Measurements from ENCODE around the gene CXCL11. TPM values are rescaled to one million over a fixed set of nuclear protein-coding genes. Genes with fewer than 3 reads are reported as not detected.

Gene CXCL11
- total RNA-seq, 1 experiment from 2014 or later: not detected

DNA sequence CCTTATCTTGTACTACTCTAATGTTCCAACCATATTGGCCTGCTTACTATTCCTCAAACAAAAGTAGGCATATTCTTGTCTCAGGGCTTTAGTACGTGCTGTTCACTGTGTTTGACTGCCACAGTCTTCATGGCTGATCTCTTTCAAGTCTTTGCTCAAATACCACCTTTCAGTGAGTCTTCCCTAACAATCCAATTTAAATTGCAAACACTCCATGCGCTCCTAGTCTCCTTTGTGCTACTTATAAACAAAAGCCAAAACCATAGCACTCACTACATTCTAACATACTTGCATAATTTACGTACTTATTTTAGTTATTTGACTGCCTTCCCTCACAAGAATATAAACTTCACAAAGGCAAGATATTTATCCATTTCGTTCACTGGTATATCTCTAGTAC, 36.9 kb upstream of the CXCL11 start:
- Histone ChIP-seq H3K4me1 (no peaks in the 10 kb centered on the region), H3K27me3 (replicated peaks; ENCODE audit: control insufficient read depth, insufficient read depth, low read length) (no peaks in the 10 kb centered on the region), H3K36me3 (ENCODE audit: control insufficient read depth, insufficient read depth, low read length) (no peaks in the 10 kb centered on the region), H3K4me3 (ENCODE audit: low read depth, low read length) (no peak overlapping the region), H3K9me3 (no peaks in the 10 kb centered on the region)
- ChIA-PET POLR2A (no interaction called here), CTCF (no interaction called here)
- Mint-ChIP-seq H3K4me3 (ENCODE audit: unreplicated experiment) (no peak overlapping the region), H3K27ac (ENCODE audit: unreplicated experiment) (no peak overlapping the region), H3K27me3 (ENCODE audit: insufficient read depth, unreplicated experiment) (no peaks in the 10 kb centered on the region), H3K9me3 (ENCODE audit: unreplicated experiment) (no peaks in the 10 kb centered on the region), H3K4me1 (ENCODE audit: low read depth, unreplicated experiment) (no peaks in the 10 kb centered on the region), H3K36me3 (ENCODE audit: insufficient read depth, unreplicated experiment) (no peaks in the 10 kb centered on the region)
- no TSS peak for BruUV-seq (replicated peaks)
- intact Hi-C loops (cut with micrococcal nuclease; ENCODE audit: unreplicated experiment): no loop called here
- no peak for DNase-seq
- TF ChIP-seq, protein P1, sequence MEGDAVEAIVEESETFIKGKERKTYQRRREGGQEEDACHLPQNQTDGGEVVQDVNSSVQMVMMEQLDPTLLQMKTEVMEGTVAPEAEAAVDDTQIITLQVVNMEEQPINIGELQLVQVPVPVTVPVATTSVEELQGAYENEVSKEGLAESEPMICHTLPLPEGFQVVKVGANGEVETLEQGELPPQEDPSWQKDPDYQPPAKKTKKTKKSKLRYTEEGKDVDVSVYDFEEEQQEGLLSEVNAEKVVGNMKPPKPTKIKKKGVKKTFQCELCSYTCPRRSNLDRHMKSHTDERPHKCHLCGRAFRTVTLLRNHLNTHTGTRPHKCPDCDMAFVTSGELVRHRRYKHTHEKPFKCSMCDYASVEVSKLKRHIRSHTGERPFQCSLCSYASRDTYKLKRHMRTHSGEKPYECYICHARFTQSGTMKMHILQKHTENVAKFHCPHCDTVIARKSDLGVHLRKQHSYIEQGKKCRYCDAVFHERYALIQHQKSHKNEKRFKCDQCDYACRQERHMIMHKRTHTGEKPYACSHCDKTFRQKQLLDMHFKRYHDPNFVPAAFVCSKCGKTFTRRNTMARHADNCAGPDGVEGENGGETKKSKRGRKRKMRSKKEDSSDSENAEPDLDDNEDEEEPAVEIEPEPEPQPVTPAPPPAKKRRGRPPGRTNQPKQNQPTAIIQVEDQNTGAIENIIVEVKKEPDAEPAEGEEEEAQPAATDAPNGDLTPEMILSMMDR (IDR thresholded peaks at IDR 0.05; ENCODE audit: insufficient read depth in 1 of 2, low read depth in 1 of 2, low read length in 1 of 2, severe bottlenecking in 1 of 2, unreplicated experiment in 1 of 2): no peak

DNA sequence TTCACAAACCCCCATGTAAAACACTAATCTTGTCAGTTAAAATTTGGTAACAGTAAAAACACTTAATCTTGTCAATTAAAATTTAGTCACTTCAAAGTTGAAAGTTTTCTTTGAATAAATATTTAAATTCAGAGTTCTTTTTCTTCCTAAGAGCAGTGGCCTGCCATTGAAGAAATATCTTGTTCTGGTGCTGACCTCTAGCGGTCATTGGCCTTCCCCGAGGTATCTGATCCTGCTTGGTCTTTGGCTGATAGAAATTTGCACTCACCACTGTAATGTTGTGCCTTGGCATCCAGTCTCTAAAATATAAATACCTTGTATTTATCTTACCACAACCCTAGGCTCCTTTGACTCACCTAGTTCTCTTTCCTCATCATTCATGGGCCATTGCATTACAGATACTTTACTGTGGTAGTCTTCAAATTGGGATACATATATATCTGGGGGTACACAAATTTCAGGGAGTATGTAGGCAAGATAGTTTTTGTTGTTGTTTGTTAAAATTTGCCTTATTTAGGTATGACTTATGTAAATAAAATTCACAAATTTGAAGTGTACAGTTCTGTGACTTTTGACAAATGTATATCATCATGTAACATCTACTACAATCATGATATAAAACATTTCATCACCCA, 31.9 kb upstream of the CXCL11 start:
- no peaks in the 10 kb centered on the region for H3K4me1 ChIP-seq
- CTCF ChIA-PET: no interaction called here
- no peaks in the 10 kb centered on the region for H3K27me3 Mint-ChIP-seq (ENCODE audit: insufficient read depth, unreplicated experiment)
- TF ChIP-seq, protein P1 (IDR thresholded peaks at IDR 0.05; ENCODE audit: insufficient read depth in 1 of 2, low read depth in 1 of 2, low read length in 1 of 2, severe bottlenecking in 1 of 2, unreplicated experiment in 1 of 2): peak; percentile 69 to 72
- POLR2A ChIA-PET: no interaction called here
- H3K9me3 Mint-ChIP-seq (ENCODE audit: unreplicated experiment): no peaks in the 10 kb centered on the region
- no peaks in the 10 kb centered on the region for H3K36me3 ChIP-seq (ENCODE audit: control insufficient read depth, insufficient read depth, low read length)
- H3K27ac Mint-ChIP-seq (ENCODE audit: unreplicated experiment): no peak overlapping the region
- no peaks in the 10 kb centered on the region for H3K4me1 Mint-ChIP-seq (ENCODE audit: low read depth, unreplicated experiment)
- intact Hi-C loops (cut with micrococcal nuclease; ENCODE audit: unreplicated experiment): loop anchor here (1.0 to 5.0 kb wide), 3 partner anchors 72 to 170 kb away; no protein-coding TSS in a partner anchor
- no peaks in the 10 kb centered on the region for H3K36me3 Mint-ChIP-seq (ENCODE audit: insufficient read depth, unreplicated experiment)
- no TSS peak for BruUV-seq (replicated peaks)
- no peaks in the 10 kb centered on the region for H3K27me3 ChIP-seq (replicated peaks; ENCODE audit: control insufficient read depth, insufficient read depth, low read length)
- H3K4me3 ChIP-seq (ENCODE audit: low read depth, low read length): no peak overlapping the region
- H3K4me3 Mint-ChIP-seq (ENCODE audit: unreplicated experiment): no peak overlapping the region
- peak; percentile 64 to 76 for DNase-seq
- H3K9me3 ChIP-seq: no peaks in the 10 kb centered on the region

DNA sequence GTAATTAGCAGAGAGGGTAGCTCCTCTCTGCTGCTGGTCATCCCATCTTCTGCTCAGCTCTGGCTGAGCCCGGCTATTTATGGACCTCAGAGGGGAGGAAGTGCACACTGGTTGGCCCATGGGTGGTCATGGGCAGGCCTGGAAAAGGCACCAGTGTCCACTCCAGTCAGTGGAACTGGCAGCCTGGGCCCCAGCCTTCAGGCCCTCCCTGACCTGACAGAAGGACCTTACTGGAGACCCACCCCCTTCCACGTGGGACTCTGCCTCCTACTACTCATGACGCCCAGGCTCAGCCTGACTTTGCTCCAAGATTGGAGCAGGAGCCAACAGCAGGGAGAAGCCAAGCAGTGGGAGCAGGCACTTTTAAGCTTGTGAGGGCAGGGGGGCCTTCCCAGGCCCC, 30.7 kb upstream of the CXCL11 start:
- no TSS peak for BruUV-seq (replicated peaks)
- H3K4me1 ChIP-seq: peaks cover 4% of the 10 kb centered on the region; the same call in 1 of the 2 replicates

More for the DNA sequence above, 30.7 kb upstream of the CXCL11 start:
- Mint-ChIP-seq H3K4me3 (ENCODE audit: unreplicated experiment) (no peak overlapping the region), H3K27me3 (ENCODE audit: insufficient read depth, unreplicated experiment) (no peaks in the 10 kb centered on the region), H3K27ac (ENCODE audit: unreplicated experiment) (no peak overlapping the region), H3K4me1 (ENCODE audit: low read depth, unreplicated experiment) (no peaks in the 10 kb centered on the region), H3K36me3 (ENCODE audit: insufficient read depth, unreplicated experiment) (no peaks in the 10 kb centered on the region), H3K9me3 (ENCODE audit: unreplicated experiment) (no peaks in the 10 kb centered on the region)
- Histone ChIP-seq H3K9me3 (no peaks in the 10 kb centered on the region), H3K36me3 (ENCODE audit: control insufficient read depth, insufficient read depth, low read length) (no peaks in the 10 kb centered on the region), H3K27me3 (replicated peaks; ENCODE audit: control insufficient read depth, insufficient read depth, low read length) (no peaks in the 10 kb centered on the region), H3K4me3 (ENCODE audit: low read depth, low read length) (no peak overlapping the region)
- CTCF ChIA-PET: interaction anchor here (1.5 kb wide), 1 partner anchor 71 kb away, joined by 5 read pairs; no protein-coding TSS in a partner anchor
- POLR2A ChIA-PET: no interaction called here
- DNase-seq: no peak
- intact Hi-C loops (cut with micrococcal nuclease; ENCODE audit: unreplicated experiment): loop anchor here (5.0 kb wide), 1 partner anchor 169 kb away; no protein-coding TSS in a partner anchor
- TF ChIP-seq, protein P1 (IDR thresholded peaks at IDR 0.05; ENCODE audit: insufficient read depth in 1 of 2, low read depth in 1 of 2, low read length in 1 of 2, severe bottlenecking in 1 of 2, unreplicated experiment in 1 of 2): no peak

Measured in Caco-2 (cell line).